Middle frontal gyrus (tissue), 1 donor: Measurements from ENCODE around the gene PRDM16.
A peak's percentile ranks its signal among the peaks of the same experiment; 100 is the strongest.
"Not testable (repeated sequence)": the region's sequence is repeated elsewhere in the genome, so short reads cannot be mapped to it uniquely, and the experiment has no call there.

Experiments used
- DNase-seq: peaks from one replicate; pipeline ENCODE4 v3.0.0-alpha.2; 2015; ENCODE audit warnings: low spot score; ENCODE audit errors: extremely low spot score

PRDM16 gene

DNA sequence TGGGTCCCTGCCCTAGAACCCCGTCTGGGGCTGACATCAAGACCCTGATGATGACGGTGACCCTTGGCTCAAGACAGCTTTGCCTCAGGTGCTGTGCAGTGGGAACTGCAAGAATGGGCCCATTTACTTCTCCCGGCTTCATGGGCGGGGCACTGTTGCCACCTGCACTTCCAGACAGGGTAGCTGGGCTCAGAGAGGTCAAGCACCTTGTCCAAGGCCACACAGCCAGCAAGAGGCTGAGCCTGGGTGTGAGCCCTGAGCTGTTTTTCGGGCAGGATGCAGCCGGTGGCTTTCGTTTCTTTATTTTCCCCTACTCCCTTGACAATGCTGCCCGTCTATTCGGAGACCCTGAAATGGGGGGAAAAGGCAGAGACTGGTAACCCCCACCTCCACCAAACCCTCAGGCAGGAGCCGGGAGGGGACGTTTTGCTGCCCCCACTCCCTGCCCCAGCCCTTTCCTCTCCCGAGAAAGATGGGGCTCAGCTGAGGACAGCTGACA, 91.7 kb downstream of the PRDM16 start:
- DNase-seq, result no peak

DNA sequence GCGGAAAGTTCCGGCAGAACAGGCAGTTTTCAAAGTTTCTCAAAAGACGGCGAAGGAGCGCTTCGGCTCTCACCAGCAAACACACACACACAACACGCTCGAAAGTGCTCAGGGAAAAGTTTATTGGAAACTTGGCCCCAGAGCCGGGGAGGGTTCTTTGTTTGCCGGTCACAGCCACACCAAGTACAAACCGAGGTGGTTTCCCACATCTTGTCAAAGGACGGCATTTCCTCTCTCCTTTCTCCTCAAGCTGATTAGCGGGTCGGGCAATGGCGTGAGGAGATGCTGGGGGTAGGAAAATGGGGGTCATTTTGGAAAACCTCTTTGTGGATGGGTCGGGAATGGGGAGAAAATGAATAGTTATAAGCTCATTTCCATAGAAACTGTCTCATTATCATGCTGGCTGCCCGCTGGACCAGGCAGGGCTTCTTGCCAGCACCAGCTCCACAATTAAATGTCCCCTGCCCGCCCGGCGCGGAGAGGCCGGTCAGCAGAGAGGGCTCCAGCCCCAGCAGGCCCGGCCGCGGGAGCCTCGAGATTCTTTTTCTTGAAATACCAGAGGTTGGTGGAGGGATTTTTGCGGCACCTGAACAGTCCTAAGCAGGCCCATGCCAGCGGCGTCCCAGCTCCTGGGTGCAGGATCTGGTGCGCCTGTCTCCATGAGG, 92.3 kb downstream of the PRDM16 start:
- DNase-seq, result peak; percentile 9

DNA sequence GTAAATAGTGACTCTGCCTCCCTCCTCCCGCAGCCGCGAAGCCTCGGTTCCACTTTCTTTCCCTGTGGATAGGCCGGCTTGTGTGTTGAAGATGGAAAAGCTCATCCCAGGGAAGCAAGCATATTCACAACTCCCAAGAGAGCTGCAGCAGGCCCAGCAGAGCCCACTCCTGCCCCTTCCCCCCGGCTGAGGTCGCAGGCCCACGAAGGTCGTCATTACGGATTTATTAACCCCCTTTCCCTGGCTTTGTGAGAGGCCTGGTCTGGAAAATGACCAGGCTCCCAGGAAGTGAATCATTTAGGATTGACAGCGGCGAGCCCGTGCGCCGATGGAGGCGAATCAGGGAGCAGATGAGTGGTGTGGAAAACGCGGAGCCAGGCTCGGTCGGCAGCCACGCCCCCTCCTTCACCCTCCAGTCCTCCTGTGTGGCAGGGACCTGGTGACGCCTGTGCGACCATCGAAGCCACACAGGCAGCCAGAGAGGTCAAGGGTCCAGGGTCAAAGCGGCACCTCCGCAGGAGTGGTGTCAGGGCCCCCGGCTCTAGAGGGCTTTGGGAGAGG, 93.4 kb downstream of the PRDM16 start:
- DNase-seq, result no peak

DNA sequence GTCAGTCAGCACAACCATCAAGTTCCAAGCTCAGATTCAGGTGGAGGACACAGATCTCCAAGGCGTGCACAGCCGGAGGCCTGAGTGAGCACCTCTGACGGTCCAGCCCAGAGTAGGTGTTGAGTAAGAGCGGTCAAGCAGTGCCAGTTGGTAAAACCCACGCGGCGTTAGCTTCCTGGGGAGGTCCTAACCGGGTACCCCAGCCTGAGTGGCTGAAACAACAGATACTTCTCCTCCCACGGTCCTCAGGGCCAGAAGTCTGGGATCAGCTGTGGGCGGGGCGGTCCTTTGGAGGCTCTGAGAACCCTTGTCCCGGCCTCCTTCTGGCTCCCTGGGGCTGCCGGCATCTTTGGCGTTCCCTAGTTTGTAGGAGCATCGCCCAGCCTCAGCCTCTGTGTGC, 94.4 kb downstream of the PRDM16 start:
- DNase-seq, result no peak

DNA sequence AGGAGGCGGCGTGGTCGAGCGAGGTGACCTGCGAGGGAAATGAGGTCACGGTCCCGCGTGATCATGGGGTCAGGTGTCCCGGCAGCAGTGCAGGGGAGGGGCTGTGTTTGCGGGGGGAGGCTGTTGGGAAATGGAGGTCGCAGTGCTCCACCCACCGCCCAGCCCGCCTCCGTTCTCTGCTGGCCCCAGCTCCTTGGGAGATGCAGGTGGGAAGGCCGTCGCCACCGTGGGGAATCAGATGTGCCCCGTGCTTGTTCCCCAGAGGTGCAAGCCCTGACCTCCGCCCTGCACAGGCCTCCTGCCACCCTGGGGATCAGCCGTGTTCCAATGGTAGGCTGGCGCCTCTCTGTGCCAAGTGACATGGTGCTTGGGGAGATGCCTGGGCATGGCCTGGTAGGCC, 95.7 kb downstream of the PRDM16 start:
- no peak for DNase-seq

DNA sequence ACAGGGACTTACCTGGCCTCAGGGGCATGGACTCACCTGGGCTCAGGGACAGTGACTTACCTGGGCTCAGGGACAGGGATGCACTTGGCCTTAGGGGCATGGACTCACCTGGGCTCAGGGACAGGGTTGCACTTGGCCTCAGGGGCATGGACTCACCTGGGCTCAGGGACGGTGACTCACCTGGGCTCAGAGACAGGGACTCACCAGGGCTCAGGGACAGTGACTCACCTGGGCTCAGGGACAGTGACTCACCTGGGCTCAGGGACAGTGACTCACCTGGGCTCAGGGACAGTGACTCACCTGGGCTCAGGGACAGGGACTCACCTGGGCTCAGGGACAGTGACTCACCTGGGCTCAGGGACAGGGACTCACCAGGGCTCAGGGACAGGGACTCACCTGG, 96.2 kb downstream of the PRDM16 start:
- not testable (repeated sequence) for DNase-seq

DNA sequence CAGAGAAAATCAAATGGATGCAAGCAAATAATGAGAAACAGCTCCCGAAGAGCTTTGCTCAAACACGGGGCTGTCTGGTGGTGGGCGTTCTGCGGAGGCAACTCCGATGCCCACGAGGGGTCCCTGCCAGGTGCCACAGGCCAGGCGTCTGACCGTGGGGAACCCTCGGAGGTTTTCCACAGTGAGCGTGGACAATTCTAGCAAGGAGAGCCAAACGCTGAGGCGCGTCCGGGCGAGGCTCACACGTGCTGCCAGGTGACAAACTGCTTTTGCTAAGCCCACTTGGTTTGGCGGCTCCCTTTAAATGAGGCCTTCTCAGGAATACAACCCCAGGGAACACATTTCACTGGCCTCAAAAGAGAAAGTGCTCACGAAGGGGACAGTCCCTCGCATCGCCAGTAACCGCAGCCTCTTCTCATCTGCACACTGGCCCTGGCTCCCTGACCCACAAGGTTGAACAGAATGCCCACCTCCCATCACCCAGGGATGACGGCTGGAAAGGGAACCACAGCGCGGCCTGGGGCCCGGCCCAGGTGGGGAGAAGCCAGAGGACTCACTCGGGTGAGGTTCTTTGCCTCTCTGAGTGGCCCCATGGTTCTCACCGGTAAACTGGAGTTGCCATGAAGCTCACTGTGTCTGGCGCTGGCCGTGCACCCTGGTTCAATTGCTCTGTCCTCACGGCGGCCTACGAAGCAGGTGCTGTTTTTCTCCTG, 97.4 kb downstream of the PRDM16 start:
- DNase-seq, result no peak

DNA sequence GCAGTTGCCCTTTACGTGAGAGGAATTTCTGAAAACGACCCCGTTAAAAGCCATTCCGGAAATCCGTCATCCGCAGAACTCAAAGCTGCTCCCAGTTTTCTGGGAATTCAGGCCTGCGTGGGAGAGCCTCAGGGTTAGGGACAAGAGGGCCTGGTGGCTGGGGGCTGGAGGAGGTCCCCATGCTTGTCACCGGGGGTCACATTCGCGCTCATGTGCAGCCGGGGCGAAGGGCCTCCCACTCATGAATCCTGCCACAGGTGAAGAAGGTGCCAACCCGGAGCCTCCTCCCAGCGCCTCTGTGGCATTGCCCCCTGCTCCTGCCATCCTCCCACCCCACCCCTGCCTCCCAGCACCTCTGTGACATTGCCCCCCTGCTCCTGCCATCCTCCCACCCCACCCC, 98.3 kb downstream of the PRDM16 start:
- no peak for DNase-seq

DNA sequence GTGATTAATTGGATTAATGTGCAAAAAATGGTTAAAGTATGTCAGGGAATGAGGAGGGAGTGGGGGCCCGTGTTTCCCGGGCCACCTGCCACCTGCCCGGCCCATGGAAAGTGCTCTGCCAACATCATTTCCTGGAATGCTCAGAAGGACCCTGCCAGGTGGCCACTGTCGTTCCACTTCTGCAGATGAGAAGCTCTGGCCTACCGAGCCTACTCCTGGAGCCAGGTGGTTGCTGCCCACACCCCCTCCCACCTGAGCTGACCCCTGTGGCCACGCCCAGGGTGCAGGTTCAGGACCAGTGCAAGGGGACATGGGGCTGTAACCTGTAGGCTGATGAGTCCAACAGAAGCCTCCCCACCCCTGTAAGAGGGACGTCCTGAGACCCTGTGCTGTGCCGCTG, 99.7 kb downstream of the PRDM16 start:
- no peak for DNase-seq

DNA sequence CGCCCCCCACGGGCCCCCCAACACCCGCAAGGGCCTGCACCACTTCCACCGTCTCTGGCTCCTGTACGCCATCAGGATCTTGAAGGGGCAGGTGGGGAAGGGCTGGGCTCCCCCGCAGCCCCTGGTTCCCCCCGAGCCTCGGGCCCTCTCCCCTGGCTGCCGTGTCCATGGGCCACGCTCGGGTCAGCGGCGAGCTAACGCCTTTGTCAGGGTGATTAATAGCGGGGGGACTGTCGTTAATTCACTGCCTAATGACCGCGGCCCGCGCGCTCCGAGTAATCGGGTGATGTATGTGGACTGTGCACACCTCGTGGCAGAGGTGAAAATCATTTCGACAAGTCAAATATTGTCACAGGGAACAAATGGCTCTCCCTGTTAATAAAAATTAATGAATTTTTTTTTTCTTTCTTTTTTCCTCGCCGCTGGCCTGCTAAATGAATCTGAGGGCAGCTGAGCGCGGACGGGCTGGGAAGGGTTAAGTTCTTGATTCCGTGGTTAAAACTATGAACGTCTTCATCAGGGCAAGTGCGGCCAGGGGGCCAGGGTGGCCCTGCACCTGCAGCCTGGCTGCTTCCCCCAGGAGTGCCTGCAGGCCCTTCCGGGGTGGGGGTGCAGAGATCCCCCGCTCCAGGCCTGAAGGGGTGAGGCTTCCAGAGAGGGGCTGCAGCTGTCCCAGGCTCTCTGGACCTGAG, 100.8 kb downstream of the PRDM16 start:
- DNase-seq, result no peak

DNA sequence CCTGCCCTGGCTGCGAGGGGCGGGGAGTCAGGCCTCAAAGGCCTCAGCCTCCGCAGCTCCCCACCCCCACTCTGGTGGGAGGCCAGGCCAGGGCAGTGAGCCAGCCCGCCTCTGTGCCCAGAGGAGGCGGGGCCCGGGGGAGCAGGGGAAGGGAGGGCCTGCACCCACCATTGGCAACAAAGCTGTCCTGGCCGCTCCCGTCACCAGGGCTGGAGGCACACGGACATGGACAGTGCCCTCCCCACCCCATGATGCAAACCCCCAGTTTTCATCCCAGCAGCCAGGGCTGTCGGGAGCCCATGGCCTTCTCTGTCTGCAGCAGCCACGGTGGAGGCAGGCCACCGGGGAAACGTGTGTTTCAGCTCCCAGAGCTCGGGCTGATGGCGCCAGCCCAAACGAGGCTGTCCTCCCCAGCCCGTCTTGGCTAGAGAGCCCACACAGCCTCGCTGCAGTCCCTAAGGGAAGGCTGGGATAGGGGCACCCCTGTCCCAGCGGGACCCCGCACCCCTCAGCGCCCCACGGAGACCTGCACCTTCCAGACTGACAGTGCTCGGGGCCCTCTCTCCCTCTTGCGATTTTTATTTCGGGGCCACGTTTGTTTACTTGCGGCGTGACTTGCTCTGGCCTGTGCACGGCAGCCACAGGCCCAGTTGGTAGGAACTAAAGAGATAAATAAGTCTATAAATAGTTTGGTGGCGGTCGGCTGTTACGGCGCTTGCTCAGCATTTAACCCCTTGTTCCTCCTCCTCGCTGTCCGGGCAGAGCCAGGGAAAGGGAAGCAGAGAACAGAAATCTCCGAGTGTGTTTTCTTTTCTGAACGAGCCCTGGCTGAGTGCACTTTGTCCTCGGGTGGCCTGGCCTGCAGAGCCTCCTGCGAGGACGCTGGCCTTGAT, 101.8 kb downstream of the PRDM16 start:
- DNase-seq, result peak; percentile 47

DNA sequence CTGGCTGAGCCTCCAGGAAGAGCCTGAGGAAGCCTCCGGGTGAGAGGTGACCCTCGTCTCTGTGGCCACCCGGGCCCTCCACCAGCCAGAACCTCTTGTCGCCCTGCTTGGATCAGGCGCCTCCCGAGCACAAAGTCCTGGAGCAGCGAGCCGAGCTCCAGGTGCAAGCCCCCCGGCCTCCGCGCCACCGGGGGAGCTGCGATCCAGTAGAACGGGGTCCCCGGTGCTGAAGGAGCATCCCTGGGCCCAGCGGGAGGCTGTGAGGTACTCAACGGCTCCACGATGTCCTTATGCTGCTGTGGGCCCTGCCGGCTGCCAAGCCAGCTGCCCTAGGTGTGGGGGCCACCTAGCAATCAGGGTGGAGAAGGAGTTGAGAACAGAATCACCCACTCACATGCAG, 102.8 kb downstream of the PRDM16 start:
- DNase-seq, result no peak

DNA sequence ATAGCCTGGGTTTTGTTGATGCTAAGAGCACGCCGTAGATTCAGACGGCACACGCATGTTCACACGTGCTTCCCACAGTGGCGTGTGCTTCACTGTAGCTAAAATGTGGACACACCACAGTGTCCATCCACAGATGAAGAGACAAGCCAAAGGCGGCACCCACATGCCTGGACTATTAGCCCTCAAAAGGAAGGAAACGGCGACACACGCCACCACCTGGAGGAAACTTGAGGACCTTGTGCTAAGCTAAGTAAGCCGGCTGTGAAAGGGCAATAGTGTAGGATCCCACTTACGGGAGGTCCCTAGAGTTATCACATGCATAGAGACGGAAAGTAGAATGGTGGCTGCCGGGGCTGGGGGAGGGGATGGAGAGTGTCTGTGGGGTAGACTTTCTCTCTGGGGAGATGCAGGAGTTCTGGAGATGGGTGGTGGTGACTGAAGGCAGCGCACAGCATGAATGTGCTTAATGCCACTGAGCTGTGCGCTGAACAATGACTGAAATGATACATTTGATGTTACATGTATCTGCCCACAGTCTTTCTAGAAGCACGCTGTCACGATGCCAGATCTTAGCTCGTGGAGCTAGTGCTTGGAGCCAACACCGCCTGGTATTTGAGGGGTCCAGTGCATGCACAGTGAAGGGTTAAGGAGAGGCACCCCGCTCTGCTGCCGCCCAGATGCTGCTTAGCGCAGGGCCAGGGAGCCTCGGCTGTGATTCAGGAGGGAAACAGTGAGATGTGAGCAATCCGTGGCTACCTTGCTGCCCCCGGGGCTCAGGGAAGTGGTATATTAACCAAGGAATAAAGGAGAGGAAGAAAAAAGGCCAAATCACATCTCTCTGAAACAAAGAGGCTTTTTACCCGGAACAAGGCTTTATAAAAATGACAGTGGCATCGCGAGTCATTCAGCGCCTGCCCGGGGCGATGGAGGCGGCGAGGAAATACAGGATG, 103.7 kb downstream of the PRDM16 start:
- no peak for DNase-seq

DNA sequence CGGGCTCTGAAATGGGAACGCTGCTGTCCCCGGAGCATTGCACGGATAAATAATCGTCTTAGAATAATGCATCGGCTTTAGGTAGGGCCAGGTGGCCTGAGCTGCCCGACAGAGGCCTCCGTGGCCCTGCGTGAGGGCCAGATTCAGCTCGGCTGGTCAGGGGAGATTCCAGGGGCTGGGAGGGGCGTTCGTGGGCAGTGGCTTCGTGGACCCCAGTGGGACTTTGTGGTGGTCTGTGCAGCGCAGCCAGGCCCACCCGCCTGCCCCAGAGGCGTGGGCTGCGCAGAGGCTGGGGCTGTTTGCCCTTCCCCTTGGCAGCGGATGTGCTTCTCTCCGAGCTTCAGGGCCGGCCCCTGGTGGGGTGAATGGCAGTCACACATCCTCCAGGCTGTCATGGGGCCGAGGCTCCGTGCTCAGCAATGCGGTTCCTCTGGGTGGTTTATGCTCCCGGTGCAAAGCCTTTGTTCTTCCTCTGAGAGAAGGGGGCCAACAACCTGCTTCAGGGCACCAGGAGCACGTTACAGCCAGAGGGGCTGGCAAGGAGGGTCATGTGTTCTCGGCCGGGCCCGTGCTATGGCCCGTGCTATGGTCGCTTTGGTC, 104.5 kb downstream of the PRDM16 start:
- no peak for DNase-seq

DNA sequence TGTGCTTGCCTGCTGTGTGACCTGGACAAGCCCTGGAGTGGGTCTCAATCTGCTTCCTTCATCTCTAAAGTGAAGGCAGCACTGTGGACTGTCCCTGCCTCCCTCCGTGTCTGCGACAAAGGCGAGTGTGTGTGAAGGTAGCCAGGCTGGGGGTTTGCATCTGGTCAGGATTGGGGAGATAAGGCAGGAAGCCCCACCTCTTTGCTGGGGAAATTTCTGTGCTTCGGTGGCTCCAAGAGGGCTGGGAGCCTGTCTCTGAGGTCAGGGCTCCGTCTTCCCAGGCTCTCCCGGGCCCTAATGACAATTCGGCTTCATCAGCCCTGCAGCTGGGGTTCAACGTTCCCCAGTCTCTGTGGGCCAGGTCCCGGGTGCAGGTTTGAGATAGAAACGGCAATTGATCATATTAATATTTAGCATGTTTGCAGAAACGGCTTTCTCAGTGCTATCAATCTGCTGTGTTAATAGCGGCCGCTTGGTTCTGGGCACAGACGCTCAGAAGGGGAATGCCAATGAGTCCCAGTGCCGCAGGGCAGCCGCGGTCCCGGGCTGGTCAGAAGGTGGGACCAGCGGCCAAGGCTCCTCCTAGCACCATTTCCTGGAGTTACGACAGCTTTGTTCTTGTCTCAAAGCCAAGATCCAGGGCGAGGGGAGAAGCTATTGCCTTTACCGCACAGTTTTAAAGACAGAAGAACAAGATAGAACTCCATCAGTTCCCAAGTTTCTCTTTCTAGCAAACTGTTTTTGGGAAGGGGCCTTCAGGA, 105.7 kb downstream of the PRDM16 start:
- no peak for DNase-seq

DNA sequence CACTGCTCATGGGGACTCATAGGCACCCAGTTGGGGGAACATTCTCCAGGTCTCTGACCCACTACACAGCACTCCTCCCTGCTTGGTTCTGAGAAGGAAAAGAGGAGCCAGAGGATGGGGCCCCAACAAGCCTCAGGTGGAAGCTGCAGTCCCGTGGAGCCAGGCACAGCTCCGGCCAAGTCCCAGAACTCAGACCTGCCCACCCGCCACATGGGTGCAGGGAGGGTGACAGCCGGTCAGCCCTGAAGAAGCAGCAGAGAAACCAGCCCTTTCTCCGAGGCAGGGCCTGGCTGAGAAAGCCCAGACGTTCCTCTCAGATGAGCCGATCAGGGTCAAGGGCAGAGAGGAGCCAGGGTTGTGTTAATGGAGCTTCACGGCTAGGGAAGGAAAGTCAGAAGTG, 106.5 kb downstream of the PRDM16 start:
- DNase-seq, result no peak

DNA sequence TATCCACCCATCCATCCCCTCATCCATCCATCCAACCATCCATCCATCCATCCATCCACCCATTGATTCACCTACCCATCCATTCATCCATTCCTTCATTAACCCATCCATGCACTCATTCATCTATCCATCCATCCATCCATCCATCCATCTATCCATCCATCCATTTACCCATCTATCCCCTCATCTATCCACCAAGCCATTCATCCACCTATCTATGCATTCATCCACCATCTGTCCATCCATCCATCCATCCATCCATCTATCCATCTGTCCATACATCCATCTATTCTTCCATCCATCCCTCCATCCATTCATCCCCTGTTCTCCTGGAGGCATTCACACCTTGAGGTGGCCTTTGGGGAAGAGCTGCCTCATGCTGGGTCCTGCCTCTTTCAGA, 107.0 kb downstream of the PRDM16 start:
- no peak for DNase-seq

DNA sequence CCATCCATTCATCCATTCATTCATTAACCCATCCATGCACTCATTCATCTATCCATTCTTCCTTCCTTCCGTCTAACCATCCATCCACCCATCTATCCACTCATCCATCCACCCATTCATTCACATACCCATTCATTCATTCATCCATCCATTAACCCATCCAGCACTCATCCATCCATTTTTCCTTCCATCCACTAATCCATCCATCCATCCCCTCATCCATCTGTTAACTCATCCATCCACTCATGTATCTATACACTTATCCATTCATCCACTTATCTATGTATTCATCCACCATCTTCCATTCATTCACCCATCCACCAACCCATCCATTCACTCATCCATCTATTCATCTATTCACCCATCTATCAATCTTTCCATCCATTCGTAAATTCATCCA, 107.8 kb downstream of the PRDM16 start:
- no peak for DNase-seq

DNA sequence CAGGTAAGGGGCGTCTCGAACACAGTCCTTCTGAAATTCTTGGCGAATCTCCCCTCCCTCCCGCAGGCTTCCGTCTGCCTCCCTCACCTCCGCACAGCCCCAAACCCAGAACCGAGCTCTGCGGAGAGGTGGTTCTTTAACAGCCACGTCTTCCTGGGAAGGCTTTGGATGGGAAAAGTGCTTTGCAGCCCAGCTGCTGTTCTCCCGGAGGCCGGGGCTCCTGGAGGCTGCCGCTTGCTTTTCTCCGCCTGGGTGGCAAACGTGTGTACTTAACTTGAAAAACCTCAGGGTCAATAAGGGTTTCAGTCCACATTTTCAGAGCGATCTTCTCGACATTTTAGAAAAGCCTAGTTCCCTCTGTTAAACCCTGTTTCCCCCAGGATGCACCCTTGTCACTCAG, 109.3 kb downstream of the PRDM16 start:
- DNase-seq, result no peak
